Endothelial cell of umbilical vein (primary cell): ENCODE results near the gene CEP70. TPM values are rescaled to one million over a fixed set of nuclear protein-coding genes. Genes with fewer than 3 reads are reported as not detected.

ENCODE experiments used
- BruUV-seq: library from RNA; stranded (reverse); fragments of 400-500 nt; replicated peaks from 2 replicates; lab custom pipeline; 2021; lab: Mats Ljungman, UMichigan
- CTCF ChIA-PET: fragments of 300-600, 350-600 bp; sonication (Branson Sonifier 250); formaldehyde crosslinking; loops from one replicate; lab custom pipeline; 2021; ENCODE audit warnings: antibody characterized with exemption, inconsistent platforms; lab: Charles Lee
- POLR2A ChIA-PET: fragments of 300-600, 350-600 bp; sonication (Branson Sonifier 250); formaldehyde crosslinking; loops from one replicate; lab custom pipeline; 2021; ENCODE audit warnings: antibody characterized with exemption, inconsistent platforms; lab: Charles Lee
- DNase-seq: peaks from one replicate; pipeline ENCODE4 v3.0.0-alpha.2; 2011; ENCODE audit warnings: low read depth, low spot score
- FAIRE-seq: peaks from 2 replicates; lab custom pipeline; 2011; peaks lifted over from hg19 to GRCh38; lab: Jason Lieb, UNC
- H2AFZ ChIP-seq: 2 replicates; pipeline ENCODE4 v1.6.0; 2012; ENCODE audit warnings: low read depth, low read length, control low read depth, inconsistent platforms
- H3K27ac ChIP-seq: 2 replicates; pipeline ENCODE4 v1.5.1; 2011; ENCODE audit warnings: low read depth, mild to moderate bottlenecking, control low read depth, low read length, moderate library complexity; ENCODE audit not compliant: insufficient read depth
- H3K27me3 ChIP-seq, 2 experiments: 2 replicates each; pipeline versions ENCODE4 v1.6.0 to v1.6.1; 2011; ENCODE audit warnings: low read length in 2 of 2, mixed read lengths in 1 of 2; ENCODE audit not compliant: control insufficient read depth in 2 of 2, insufficient read depth in 2 of 2
- H3K36me3 ChIP-seq, 2 experiments: 2 replicates in 1 of 2; 3 replicates in 1 of 2; pipeline ENCODE4 v1.5.1; 2011; ENCODE audit warnings: low read length in 2 of 2, mild to moderate bottlenecking in 1 of 2, moderate library complexity in 1 of 2; ENCODE audit not compliant: control insufficient read depth in 2 of 2, insufficient read depth in 2 of 2; ENCODE audit errors: extremely low read depth in 1 of 2
- H3K4me1 ChIP-seq: 3 replicates; pipeline ENCODE4 v1.5.1; 2011; ENCODE audit warnings: mild to moderate bottlenecking, low read length; ENCODE audit not compliant: control insufficient read depth, insufficient read depth; ENCODE audit errors: extremely low read depth
- H3K4me2 ChIP-seq: 2 replicates; pipeline ENCODE4 v1.6.1; 2011; ENCODE audit warnings: low read length, control low read depth, mixed read lengths; ENCODE audit not compliant: insufficient read depth
- H3K4me3 ChIP-seq, 3 experiments: fragments of 200-600 bp in 1 of 3; sonication (generic), shearing (Covaris generic) in 1 of 3; replicated peaks in 1 of 3; 2 replicates each; pipeline ENCODE4 v1.5.1; 2011 to 2016; ENCODE audit warnings: control low read depth in 3 of 3, low read length in 3 of 3, mild to moderate bottlenecking in 2 of 3, inconsistent platforms in 1 of 3, low read depth in 1 of 3, moderate library complexity in 1 of 3; ENCODE audit not compliant: insufficient read depth in 1 of 3
- H3K79me2 ChIP-seq: 2 replicates; pipeline ENCODE4 v1.6.0; 2012; ENCODE audit warnings: low read length, inconsistent platforms; ENCODE audit not compliant: control insufficient read depth, insufficient read depth
- H3K9ac ChIP-seq: replicated peaks from 2 replicates; pipeline ENCODE3; 2011; ENCODE audit warnings: low read length, control low read depth; ENCODE audit not compliant: insufficient read depth; ENCODE audit errors: extremely low read depth
- H3K9me1 ChIP-seq: replicated peaks from 3 replicates; pipeline ENCODE4 v1.6.0; 2011; ENCODE audit warnings: mild to moderate bottlenecking, low read length; ENCODE audit not compliant: control insufficient read depth, insufficient read depth; ENCODE audit errors: extremely low read depth
- H3K9me3 ChIP-seq: replicated peaks from 2 replicates; pipeline ENCODE4 v1.5.1; 2012; ENCODE audit warnings: low read length, inconsistent platforms; ENCODE audit not compliant: control insufficient read depth, insufficient read depth
- H4K20me1 ChIP-seq: replicated peaks from 2 replicates; pipeline ENCODE3; 2011; ENCODE audit warnings: mild to moderate bottlenecking, low read length; ENCODE audit not compliant: control insufficient read depth, insufficient read depth; ENCODE audit errors: extremely low read depth
- EZH2 ChIP-seq: IDR thresholded peaks from 2 replicates; pipeline ENCODE4 v1.6.1; 2012; ENCODE audit warnings: borderline replicate concordance, low read depth, mild to moderate bottlenecking, moderate library complexity, low read length, inconsistent platforms; ENCODE audit not compliant: severe bottlenecking
- FOS ChIP-seq: IDR thresholded peaks from 2 replicates; pipeline ENCODE4 v1.6.1; 2011; ENCODE audit warnings: mild to moderate bottlenecking, low read length, moderate library complexity, borderline replicate concordance; ENCODE audit not compliant: insufficient read depth
- GATA2 ChIP-seq: IDR thresholded peaks from 2 replicates; pipeline ENCODE4 v1.7.0; 2011; ENCODE audit warnings: low read depth, mild to moderate bottlenecking, moderate library complexity, mixed read lengths, low read length; ENCODE audit not compliant: insufficient read length, insufficient read depth
- JUN ChIP-seq: IDR thresholded peaks from 2 replicates; pipeline ENCODE4 v1.6.1; 2011; ENCODE audit warnings: borderline replicate concordance, low read depth; ENCODE audit not compliant: insufficient read length, insufficient read depth
- MYC ChIP-seq: IDR thresholded peaks from one replicate; pipeline ENCODE4 v1.6.1; 2011; ENCODE audit warnings: mild to moderate bottlenecking, low read depth, low read length
- POLR2A ChIP-seq: IDR thresholded peaks from 2 replicates; pipeline ENCODE4 v1.6.1; 2012; ENCODE audit warnings: low read depth, mild to moderate bottlenecking, control low read depth, low read length
- POLR2AphosphoS5 ChIP-seq: IDR thresholded peaks from 2 replicates; pipeline ENCODE4 v1.6.1; 2012; ENCODE audit warnings: low read depth, mild to moderate bottlenecking, control low read depth, low read length, moderate library complexity; ENCODE audit not compliant: insufficient read depth
- dilution Hi-C: fragments of 300-500 bp; cut with MboI; formaldehyde crosslinking; loops from one replicate; pipeline ENCODE4 v1.15.0; 2019; ENCODE audit warnings: low sequenced_read_pairs; ENCODE audit not compliant: extremely low pct_ligation_motif_present
- intact Hi-C: fragments of 100-400 bp; cut with micrococcal nuclease; formaldehyde crosslinking; loops from one replicate; pipeline ENCODE4 v1.10.0; 2022
- polyA plus RNA-seq, 4 experiments: library from polyadenylated mRNA; depleted of rRNA in 3 of 4; stranded (reverse) in 3 of 4; unstranded in 1 of 4; fragments of >200 nt; gene quantifications; 2 replicates each; pipeline versions ENCODE4 v1.2.1 to v1.2.3, GENCODE V29; 2011 to 2012; ENCODE audit warnings: missing spikeins in 1 of 4
- total RNA-seq: library from RNA; stranded (reverse); gene quantifications from 2 replicates; pipeline ENCODE4 v1.2.3, GENCODE V29; 2021
- TF ChIP-seq, protein P1 (sequence below): IDR thresholded peaks from 2 replicates; pipeline ENCODE4 v1.6.1; 2011; ENCODE audit not compliant: insufficient read depth, insufficient read length
- TF ChIP-seq, protein P2 (sequence below), 2 donors: IDR thresholded peaks; 1 replicate in 1 of 2; 2 replicates in 1 of 2; pipeline ENCODE4 v1.5.1; 2011; ENCODE audit warnings: low read length in 2 of 2, mild to moderate bottlenecking in 2 of 2, moderate library complexity in 2 of 2, control low read depth in 1 of 2, inconsistent platforms in 1 of 2, low read depth in 1 of 2; ENCODE audit not compliant: insufficient read depth in 1 of 2; ENCODE audit errors: extremely low read depth in 1 of 2

The CEP70 gene
- total and polyA plus RNA-seq, 2 donors (not counting 3 experiments of a cell fraction or from before 2014, with no cell fraction given): 2.1 to 16.9 TPM

DNA sequence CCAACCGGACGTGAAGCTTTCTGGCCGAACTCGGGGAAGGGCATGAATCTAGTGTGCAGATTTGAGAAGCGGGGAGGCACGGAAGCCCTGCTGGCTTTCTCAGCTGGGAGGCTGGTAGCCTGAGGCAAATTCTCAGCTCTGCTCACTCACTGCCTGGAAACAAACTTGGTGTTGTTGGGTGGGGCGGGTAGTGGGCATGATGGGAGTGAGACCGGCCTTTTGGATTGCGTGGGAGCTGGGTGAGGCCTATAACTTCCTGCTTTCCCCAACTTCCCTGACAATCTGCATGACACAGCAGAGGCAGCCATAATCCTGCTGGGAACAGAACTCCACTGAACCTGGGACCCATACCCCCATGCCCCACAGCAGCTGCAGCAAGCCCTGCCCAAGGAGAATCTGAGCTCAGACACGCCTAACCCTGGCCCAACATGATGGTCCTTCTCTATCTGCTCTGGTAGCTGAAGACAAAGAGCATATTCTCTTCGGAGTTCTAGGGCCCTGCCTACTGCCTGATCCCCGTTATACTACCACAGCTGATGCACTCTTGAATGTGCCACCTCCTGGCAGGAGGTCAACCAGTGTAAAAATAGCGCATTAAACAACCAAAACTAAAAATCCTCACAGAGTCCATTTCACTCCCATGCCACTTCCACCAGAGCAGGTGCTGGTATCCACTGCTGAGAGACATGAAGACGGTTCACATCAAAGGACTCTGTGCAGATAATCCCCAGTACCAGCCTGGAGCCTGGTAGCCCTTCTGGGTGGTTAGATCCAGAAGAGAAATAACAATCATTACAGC, 44.7 kb downstream of the CEP70 start:
- Histone ChIP-seq H3K4me2 (no peak overlapping the region), H3K27ac (no peak overlapping the region), H3K36me3 (no peaks in the 10 kb centered on the region), H3K4me1 (no peaks in the 10 kb centered on the region), H3K9me1 (no peaks in the 10 kb centered on the region), H2AFZ (no peak overlapping the region), H3K27me3 (no peaks in the 10 kb centered on the region), H3K9me3 (no peaks in the 10 kb centered on the region), H3K4me3 (no peak overlapping the region), H4K20me1 (no peaks in the 10 kb centered on the region), H3K79me2 (no peaks in the 10 kb centered on the region), H3K9ac (no peak overlapping the region)
- DNase-seq: no peak
- TF ChIP-seq POLR2A: no peak
- TF ChIP-seq JUN: no peak
- TF ChIP-seq, protein P1, sequence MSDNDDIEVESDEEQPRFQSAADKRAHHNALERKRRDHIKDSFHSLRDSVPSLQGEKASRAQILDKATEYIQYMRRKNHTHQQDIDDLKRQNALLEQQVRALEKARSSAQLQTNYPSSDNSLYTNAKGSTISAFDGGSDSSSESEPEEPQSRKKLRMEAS: no peak
- no peak for TF ChIP-seq EZH2
- TF ChIP-seq, protein P2, sequence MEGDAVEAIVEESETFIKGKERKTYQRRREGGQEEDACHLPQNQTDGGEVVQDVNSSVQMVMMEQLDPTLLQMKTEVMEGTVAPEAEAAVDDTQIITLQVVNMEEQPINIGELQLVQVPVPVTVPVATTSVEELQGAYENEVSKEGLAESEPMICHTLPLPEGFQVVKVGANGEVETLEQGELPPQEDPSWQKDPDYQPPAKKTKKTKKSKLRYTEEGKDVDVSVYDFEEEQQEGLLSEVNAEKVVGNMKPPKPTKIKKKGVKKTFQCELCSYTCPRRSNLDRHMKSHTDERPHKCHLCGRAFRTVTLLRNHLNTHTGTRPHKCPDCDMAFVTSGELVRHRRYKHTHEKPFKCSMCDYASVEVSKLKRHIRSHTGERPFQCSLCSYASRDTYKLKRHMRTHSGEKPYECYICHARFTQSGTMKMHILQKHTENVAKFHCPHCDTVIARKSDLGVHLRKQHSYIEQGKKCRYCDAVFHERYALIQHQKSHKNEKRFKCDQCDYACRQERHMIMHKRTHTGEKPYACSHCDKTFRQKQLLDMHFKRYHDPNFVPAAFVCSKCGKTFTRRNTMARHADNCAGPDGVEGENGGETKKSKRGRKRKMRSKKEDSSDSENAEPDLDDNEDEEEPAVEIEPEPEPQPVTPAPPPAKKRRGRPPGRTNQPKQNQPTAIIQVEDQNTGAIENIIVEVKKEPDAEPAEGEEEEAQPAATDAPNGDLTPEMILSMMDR (IDR thresholded peaks at IDR 0.05; ENCODE audit: extremely low read depth in 1 of 2, insufficient read depth in 1 of 2, low read depth in 1 of 2, low read length in 2 of 2): no peak
- TF ChIP-seq FOS: no peak
- no peak for TF ChIP-seq GATA2
- no peak for TF ChIP-seq POLR2AphosphoS5
- no peak for TF ChIP-seq MYC
- CTCF ChIA-PET: interaction anchor here (1.2 to 1.7 kb wide), 3 partner anchors 12 to 387 kb away, joined by 4 read pairs; no protein-coding TSS in a partner anchor
- intact Hi-C loops (no loop called here), dilution Hi-C loops (no loop called here)
- FAIRE-seq: no peak
- BruUV-seq: no TSS peak
- POLR2A ChIA-PET: no interaction called here
